T-helper 2 cell treated with Interferon-gamma antibody and Interleukin-4, amounts not matched to agents 5 μg/mL and 100 μg/mL, for 36 hours (primary cell): ENCODE data around the gene SPATA24.
"Not testable (repeated sequence)": the region's sequence is repeated elsewhere in the genome, so short reads cannot be mapped to it uniquely, and the experiment has no call there.

Experiments
- DNase-seq: peaks from one replicate; pipeline ENCODE4 v3.0.0; 2021; ENCODE audit warnings: low spot score
- H3K27ac Mint-ChIP-seq: one replicate; pipeline ENCODE4 v1.8.0; 2021; ENCODE audit warnings: mild to moderate bottlenecking, mixed read lengths
- H3K27me3 Mint-ChIP-seq: one replicate; pipeline ENCODE4 v1.8.0; 2021; ENCODE audit warnings: low read depth, mixed read lengths
- H3K36me3 Mint-ChIP-seq: one replicate; pipeline ENCODE4 v1.8.0; 2021; ENCODE audit warnings: low read depth, mixed read lengths
- H3K4me1 Mint-ChIP-seq: one replicate; pipeline ENCODE4 v1.8.0; 2021; ENCODE audit warnings: low read depth, mixed read lengths
- H3K4me3 Mint-ChIP-seq: one replicate; pipeline ENCODE4 v1.8.0; 2022; ENCODE audit warnings: mild to moderate bottlenecking, moderate library complexity, mixed read lengths
- H3K9me3 Mint-ChIP-seq: one replicate; pipeline ENCODE4 v1.8.0; 2021; ENCODE audit warnings: mixed read lengths

Gene SPATA24

GRCh38 chr5:139410121-139410992 lies 6.5 kb upstream of the SPATA24 start:
- H3K27me3 Mint-ChIP-seq = no peaks in the 10 kb centered on the region
- H3K36me3 Mint-ChIP-seq = peaks cover 7% of the 10 kb centered on the region
- no peak for DNase-seq
- H3K9me3 Mint-ChIP-seq = no peaks in the 10 kb centered on the region
- no peak overlapping the region for H3K27ac Mint-ChIP-seq
- H3K4me3 Mint-ChIP-seq = no peak overlapping the region
- H3K4me1 Mint-ChIP-seq = peaks cover 41% of the 10 kb centered on the region

GRCh38 chr5:139409116-139409515 lies 5.2 kb upstream of the SPATA24 start:
- H3K4me3 Mint-ChIP-seq, H3K36me3 Mint-ChIP-seq, H3K9me3 Mint-ChIP-seq, H3K27me3 Mint-ChIP-seq, DNase-seq, H3K27ac Mint-ChIP-seq: not testable (repeated sequence)
- peaks cover 36% of the 10 kb centered on the region for H3K4me1 Mint-ChIP-seq

GRCh38 chr5:139408191-139408590 lies 4.3 kb upstream of the SPATA24 start:
- peaks cover 5% of the 10 kb centered on the region for H3K36me3 Mint-ChIP-seq
- no peaks in the 10 kb centered on the region for H3K9me3 Mint-ChIP-seq
- H3K27ac Mint-ChIP-seq = no peak overlapping the region
- H3K4me1 Mint-ChIP-seq = peaks cover 35% of the 10 kb centered on the region
- no peak overlapping the region for H3K4me3 Mint-ChIP-seq
- H3K27me3 Mint-ChIP-seq = no peaks in the 10 kb centered on the region
- DNase-seq = no peak

GRCh38 chr5:139407517-139407916 lies 3.6 kb upstream of the SPATA24 start:
- Mint-ChIP-seq H3K9me3 (no peaks in the 10 kb centered on the region), H3K27me3 (no peaks in the 10 kb centered on the region), H3K4me3 (no peak overlapping the region), H3K4me1 (peaks cover 35% of the 10 kb centered on the region), H3K27ac (peak overlapping the region; percentile 10), H3K36me3 (peaks cover 5% of the 10 kb centered on the region)
- DNase-seq = no peak

- no peak overlapping the region for H3K4me3 Mint-ChIP-seq
- H3K9me3 Mint-ChIP-seq = no peaks in the 10 kb centered on the region
- no peak overlapping the region for H3K27ac Mint-ChIP-seq
- H3K4me1 Mint-ChIP-seq = peaks cover 35% of the 10 kb centered on the region
- no peak for DNase-seq
- H3K36me3 Mint-ChIP-seq = peaks cover 5% of the 10 kb centered on the region
- H3K27me3 Mint-ChIP-seq = no peaks in the 10 kb centered on the region
These were observed 3.1 kb upstream of the SPATA24 start for GRCh38 chr5:139406963-139407362.

- H3K27me3 Mint-ChIP-seq = no peaks in the 10 kb centered on the region
- H3K4me1 Mint-ChIP-seq = peaks cover 33% of the 10 kb centered on the region
- H3K27ac Mint-ChIP-seq = peak overlapping the region; percentile 100
- no peaks in the 10 kb centered on the region for H3K9me3 Mint-ChIP-seq
- peak overlapping the region; percentile 98 for H3K4me3 Mint-ChIP-seq
- DNase-seq = no peak
- H3K36me3 Mint-ChIP-seq = peaks cover 5% of the 10 kb centered on the region
These were observed 573 bp upstream of the SPATA24 start for GRCh38 chr5:139404484-139404840.

DNA sequence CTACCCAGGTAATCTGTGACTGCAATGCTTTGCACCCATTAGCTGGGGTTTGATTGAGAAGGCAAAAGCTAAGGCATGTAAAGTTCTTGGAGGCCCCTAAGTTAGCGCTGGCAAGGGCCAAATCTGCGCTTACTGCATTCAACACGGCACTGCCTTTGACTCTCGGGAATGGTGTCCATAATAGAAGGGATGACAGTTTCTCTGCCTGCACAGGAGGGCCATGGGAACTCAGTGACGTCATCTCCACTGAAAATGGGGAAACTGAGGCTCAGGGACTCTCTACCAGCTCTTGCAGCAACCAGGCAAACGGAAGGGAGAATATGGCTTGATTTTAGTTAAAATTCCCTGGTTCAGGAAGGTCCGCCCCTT lies 487 bp downstream of the SPATA24 start:
- no peaks in the 10 kb centered on the region for H3K9me3 Mint-ChIP-seq
- peaks cover 6% of the 10 kb centered on the region for H3K36me3 Mint-ChIP-seq
- no peak for DNase-seq
- H3K27ac Mint-ChIP-seq = peak overlapping the region; percentile 100
- H3K4me1 Mint-ChIP-seq = peaks cover 37% of the 10 kb centered on the region
- peak overlapping the region; percentile 98 for H3K4me3 Mint-ChIP-seq
- H3K27me3 Mint-ChIP-seq = no peaks in the 10 kb centered on the region

DNA sequence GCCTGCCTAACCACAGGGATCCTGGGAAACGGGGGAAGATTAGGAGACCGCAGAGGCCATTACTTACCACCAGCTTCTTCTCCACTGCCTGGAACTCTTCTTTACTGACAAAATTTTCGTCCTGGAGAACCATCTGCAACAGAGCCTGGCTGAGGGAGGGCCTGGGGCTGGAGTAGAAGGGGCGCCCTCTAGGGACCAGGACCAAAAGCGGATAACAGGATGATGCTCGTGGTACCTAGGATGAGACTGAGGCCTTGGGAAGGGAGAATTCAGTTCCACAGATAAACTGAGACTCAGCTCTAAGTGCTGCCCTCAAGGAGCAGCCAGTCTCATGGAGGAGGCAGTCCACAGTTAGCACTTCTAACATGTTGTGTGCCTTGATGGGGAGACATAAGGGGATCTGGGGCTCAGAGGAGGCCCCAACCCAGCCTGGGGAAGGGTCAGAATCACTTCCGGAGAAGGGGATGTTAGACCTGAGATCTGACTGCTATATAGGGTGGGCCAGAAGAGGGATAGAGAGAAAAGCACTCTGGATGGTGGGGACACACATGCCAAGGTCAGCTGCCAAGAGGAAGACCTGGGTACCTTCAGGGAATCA lies 1.2 kb downstream of the SPATA24 start:
- H3K36me3 Mint-ChIP-seq = peaks cover 10% of the 10 kb centered on the region
- no peak for DNase-seq
- no peaks in the 10 kb centered on the region for H3K27me3 Mint-ChIP-seq
- peak overlapping the region; percentile 100 for H3K27ac Mint-ChIP-seq
- peak overlapping the region; percentile 98 for H3K4me3 Mint-ChIP-seq
- H3K9me3 Mint-ChIP-seq = no peaks in the 10 kb centered on the region
- H3K4me1 Mint-ChIP-seq = peaks cover 36% of the 10 kb centered on the region

DNA sequence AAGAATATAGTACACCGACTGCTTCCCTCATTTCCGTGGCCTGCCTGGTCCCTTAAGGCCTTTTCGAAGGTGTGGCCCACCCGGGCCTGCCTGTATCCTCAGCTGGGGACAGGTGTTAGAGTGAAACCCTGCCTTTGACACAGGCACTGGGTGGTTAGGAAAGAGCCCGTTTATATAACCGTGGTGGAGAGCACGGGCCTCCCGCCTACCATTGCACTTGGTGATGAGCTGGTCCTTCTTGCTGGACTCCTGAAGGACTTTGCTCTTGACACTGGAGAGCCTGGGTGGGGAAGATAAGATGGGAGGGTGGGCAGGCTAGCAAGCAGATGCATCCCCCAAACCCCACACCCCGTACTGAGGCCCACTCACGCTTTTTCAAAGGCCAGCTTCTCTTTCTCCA lies 2.3 kb downstream of the SPATA24 start:
- Mint-ChIP-seq H3K9me3 (no peaks in the 10 kb centered on the region), H3K4me1 (peaks cover 34% of the 10 kb centered on the region), H3K36me3 (peaks cover 13% of the 10 kb centered on the region), H3K27me3 (no peaks in the 10 kb centered on the region), H3K4me3 (no peak overlapping the region), H3K27ac (no peak overlapping the region)
- no peak for DNase-seq

DNA sequence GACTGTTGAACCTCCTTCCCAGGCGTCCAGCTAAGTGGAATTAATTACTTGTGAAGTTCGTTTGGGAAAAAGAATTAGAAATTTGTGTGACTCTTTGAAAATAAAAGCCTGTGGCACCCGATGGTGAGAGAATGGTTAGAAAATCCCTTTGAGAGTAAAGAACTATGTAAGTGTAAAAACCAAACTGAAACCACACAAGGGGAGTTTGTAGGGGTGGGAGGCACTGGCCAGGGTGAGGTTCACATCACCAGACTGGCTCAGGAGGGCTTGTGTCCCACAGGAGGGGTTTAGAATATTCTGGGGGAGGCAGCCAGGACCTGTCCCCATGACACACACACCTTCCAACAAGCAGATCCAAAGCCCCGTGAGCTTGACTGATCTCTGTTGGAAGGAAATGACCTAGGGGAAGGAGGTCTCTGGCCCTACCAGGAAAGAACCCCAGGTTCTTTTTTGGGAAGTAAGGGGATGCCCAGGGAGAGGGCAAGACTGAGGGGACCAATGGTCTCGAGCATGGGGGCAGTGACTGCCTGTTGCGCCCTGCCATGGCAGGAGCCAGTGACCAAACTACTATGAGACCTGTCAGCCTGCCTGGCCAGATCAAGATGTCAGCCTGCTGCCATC lies 4.3 kb downstream of the SPATA24 start:
- no peak for DNase-seq
- Mint-ChIP-seq H3K36me3 (peaks cover 18% of the 10 kb centered on the region), H3K27ac (peak overlapping the region; percentile 0), H3K9me3 (no peaks in the 10 kb centered on the region), H3K4me3 (no peak overlapping the region), H3K4me1 (peaks cover 39% of the 10 kb centered on the region), H3K27me3 (no peaks in the 10 kb centered on the region)

DNA sequence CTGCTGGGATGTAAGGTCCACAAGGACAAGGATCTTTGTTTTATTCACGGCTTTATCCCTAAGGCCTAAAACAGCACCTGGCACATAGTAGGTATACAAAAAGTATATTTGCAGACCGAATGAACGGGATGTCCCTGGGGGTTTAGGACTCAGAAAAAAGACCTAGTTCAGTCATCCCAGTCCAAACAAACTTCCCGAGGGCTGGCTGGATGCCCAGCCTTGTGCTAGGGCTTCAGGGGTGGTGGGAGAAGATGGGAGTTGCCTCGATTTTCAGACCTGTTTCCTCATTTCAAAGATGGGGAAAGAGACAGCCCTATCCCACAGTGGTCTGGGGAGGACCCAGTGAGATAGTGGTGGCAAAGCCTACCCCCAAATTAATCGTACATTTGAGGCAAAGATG lies 6.0 kb downstream of the SPATA24 start:
- DNase-seq = no peak

GRCh38 chr5:139396691-139397090 lies 7.2 kb downstream of the SPATA24 start:
- H3K4me3 Mint-ChIP-seq = no peak overlapping the region
- no peak for DNase-seq
- H3K27me3 Mint-ChIP-seq = no peaks in the 10 kb centered on the region
- H3K9me3 Mint-ChIP-seq = no peaks in the 10 kb centered on the region
- peaks cover 27% of the 10 kb centered on the region for H3K4me1 Mint-ChIP-seq
- no peak overlapping the region for H3K27ac Mint-ChIP-seq
- peaks cover 23% of the 10 kb centered on the region for H3K36me3 Mint-ChIP-seq

More for the DNA sequence above, 6.0 kb downstream of the SPATA24 start:
- Mint-ChIP-seq H3K27ac (no peak overlapping the region), H3K9me3 (no peaks in the 10 kb centered on the region), H3K4me3 (no peak overlapping the region), H3K4me1 (peaks cover 31% of the 10 kb centered on the region), H3K36me3 (peaks cover 18% of the 10 kb centered on the region), H3K27me3 (no peaks in the 10 kb centered on the region)

- H3K4me1 Mint-ChIP-seq = peaks cover 34% of the 10 kb centered on the region
- DNase-seq = no peak
- H3K27ac Mint-ChIP-seq = peak overlapping the region; percentile 63
- peaks cover 23% of the 10 kb centered on the region for H3K36me3 Mint-ChIP-seq
- no peaks in the 10 kb centered on the region for H3K9me3 Mint-ChIP-seq
- peak overlapping the region; percentile 32 for H3K4me3 Mint-ChIP-seq
- no peaks in the 10 kb centered on the region for H3K27me3 Mint-ChIP-seq
These were observed 7.8 kb downstream of the SPATA24 start for GRCh38 chr5:139395844-139396640.
